SK-N-SH (cell line): ENCODE data around the gene SBF2. TPM values are rescaled to one million over a fixed set of nuclear protein-coding genes. Genes with fewer than 3 reads are reported as not detected.

ENCODE experiments used
- CTCF ChIA-PET: fragments of 300-600, 350-600 bp; formaldehyde crosslinking; extraction: SDS; loops from one replicate; lab custom pipeline; 2021; lab: Yijun Ruan, JAX
- POLR2A ChIA-PET: fragments of 350-600 bp; sonication (Branson Sonifier 250); formaldehyde crosslinking; extraction: SDS; loops from one replicate; lab custom pipeline; 2020; ENCODE audit warnings: antibody characterized with exemption, inconsistent platforms; lab: Yijun Ruan, JAX
- DNase-seq: peaks from one replicate; pipeline ENCODE4 v3.0.0; 2012
- H2AFZ ChIP-seq: fragments of 200-600 bp; sonication (generic); 2 replicates; pipeline ENCODE4 v1.8.1; 2016; ENCODE audit warnings: antibody characterized with exemption, mild to moderate bottlenecking, low read depth
- H3F3A ChIP-seq: fragments of 200-600 bp; sonication (generic); replicated peaks from 2 replicates; pipeline ENCODE3; 2016; ENCODE audit warnings: antibody characterized with exemption, mild to moderate bottlenecking; ENCODE audit not compliant: insufficient read depth
- H3K27ac ChIP-seq, 2 experiments: fragments of 200-500 bp in 1 of 2; fragments of 200-600 bp in 1 of 2; sonication (Bioruptor generic) in 1 of 2; sonication (generic), shearing (Covaris generic) in 1 of 2; 2 replicates each; pipeline versions ENCODE4 v1.5.1 to v1.6.1; 2014 to 2016; ENCODE audit warnings: low read depth in 2 of 2, inconsistent platforms in 1 of 2, low read length in 1 of 2, mild to moderate bottlenecking in 1 of 2, mixed read lengths in 1 of 2
- H3K27me3 ChIP-seq: fragments of 200-600 bp; sonication (generic), shearing (Covaris generic); 2 replicates; pipeline ENCODE4 v1.6.1; 2016; ENCODE audit warnings: mixed run types; ENCODE audit not compliant: insufficient read depth
- H3K36me3 ChIP-seq, 2 experiments: fragments of 200-500 bp in 1 of 2; fragments of 200-600 bp in 1 of 2; sonication (Bioruptor generic) in 1 of 2; sonication (generic) in 1 of 2; replicated peaks in 1 of 2; 2 replicates each; pipeline versions ENCODE3 to v1.5.1; 2014 to 2016; ENCODE audit warnings: low read length in 1 of 2, mild to moderate bottlenecking in 1 of 2; ENCODE audit not compliant: insufficient read depth in 2 of 2, control insufficient read depth in 1 of 2
- H3K4me1 ChIP-seq, 2 experiments: fragments of 200-500 bp in 1 of 2; fragments of 200-600 bp in 1 of 2; sonication (Bioruptor generic) in 1 of 2; sonication (generic), shearing (Covaris generic) in 1 of 2; 2 replicates each; pipeline versions ENCODE4 v1.5.1 to v1.6.1; 2014 to 2016; ENCODE audit warnings: low read depth in 1 of 2, low read length in 1 of 2, mixed run types in 1 of 2; ENCODE audit not compliant: insufficient read depth in 2 of 2, control insufficient read depth in 1 of 2
- H3K4me2 ChIP-seq: fragments of 200-600 bp; sonication (generic), shearing (Covaris generic); 2 replicates; pipeline ENCODE4 v1.6.1; 2017; ENCODE audit warnings: mixed run types
- H3K4me3 ChIP-seq, 2 experiments: fragments of 200-500 bp in 1 of 2; fragments of 200-600 bp in 1 of 2; sonication (Bioruptor generic) in 1 of 2; sonication (generic), shearing (Covaris generic) in 1 of 2; 2 replicates each; pipeline versions ENCODE4 v1.5.1 to v1.8.1; 2014 to 2016; ENCODE audit warnings: low read depth in 2 of 2, inconsistent platforms in 1 of 2, low read length in 1 of 2, mild to moderate bottlenecking in 1 of 2, mixed read lengths in 1 of 2, moderate library complexity in 1 of 2
- H3K79me2 ChIP-seq: fragments of 200-600 bp; sonication (generic); 2 replicates; pipeline ENCODE4 v1.8.1; 2017; ENCODE audit warnings: mild to moderate bottlenecking; ENCODE audit not compliant: insufficient read depth
- H3K9ac ChIP-seq: fragments of 200-600 bp; sonication (generic); 2 replicates; pipeline ENCODE4 v1.6.1; 2017; ENCODE audit warnings: mixed run types
- H3K9me2 ChIP-seq: fragments of 200-600 bp; sonication (generic); 2 replicates; pipeline ENCODE4 v1.6.1; 2017; ENCODE audit warnings: mixed run types
- H3K9me3 ChIP-seq: fragments of 200-600 bp; sonication (generic); 2 replicates; pipeline ENCODE4 v1.6.1; 2017; ENCODE audit warnings: mixed run types, mild to moderate bottlenecking, moderate library complexity
- H4K20me1 ChIP-seq: fragments of 200-600 bp; sonication (generic); 2 replicates; pipeline ENCODE4 v1.6.1; 2017; ENCODE audit warnings: mild to moderate bottlenecking, mixed run types; ENCODE audit not compliant: insufficient read depth
- ELF1 ChIP-seq: IDR thresholded peaks from 2 replicates; pipeline ENCODE4 v1.4.0; 2012
- EZH2phosphoT487 ChIP-seq: fragments of 200-600 bp; sonication (generic); IDR thresholded peaks from 2 replicates; pipeline ENCODE4 v1.6.1; 2017; ENCODE audit warnings: low read depth, mixed run types, mild to moderate bottlenecking, antibody characterized with exemption, moderate library complexity, borderline replicate concordance
- FOSL2 ChIP-seq: IDR thresholded peaks from 2 replicates; pipeline ENCODE4 v1.4.0; 2012; ENCODE audit warnings: low read depth, mild to moderate bottlenecking, moderate library complexity, borderline replicate concordance
- FOXM1 ChIP-seq: IDR thresholded peaks from 2 replicates; pipeline ENCODE4 v1.4.0; 2012; ENCODE audit warnings: low read depth, mild to moderate bottlenecking
- GABPA ChIP-seq: IDR thresholded peaks from 2 replicates; pipeline ENCODE4 v1.4.0; 2012; ENCODE audit warnings: low read depth, mild to moderate bottlenecking
- JUND ChIP-seq: IDR thresholded peaks from 2 replicates; pipeline ENCODE4 v1.4.0; 2012
- MXI1 ChIP-seq: IDR thresholded peaks from 2 replicates; pipeline ENCODE4 v1.6.1; 2012; ENCODE audit warnings: mild to moderate bottlenecking, low read depth, low read length, improper control_type of control experiment
- NFIC ChIP-seq: IDR thresholded peaks from 2 replicates; pipeline ENCODE4 v1.4.0; 2012; ENCODE audit warnings: borderline replicate concordance
- RCOR1 ChIP-seq: fragments of 150-350 bp; IDR thresholded peaks from 2 replicates; pipeline ENCODE4 v1.6.1; 2017; ENCODE audit warnings: antibody characterized with exemption, low read length
- RFX5 ChIP-seq: IDR thresholded peaks from 2 replicates; pipeline ENCODE4 v1.6.1; 2012; ENCODE audit warnings: mild to moderate bottlenecking, improper control_type of control experiment, low read length
- SIN3A ChIP-seq: IDR thresholded peaks from 2 replicates; pipeline ENCODE4 v1.6.1; 2012; ENCODE audit warnings: low read depth, mild to moderate bottlenecking, low read length, moderate library complexity, borderline replicate concordance
- TCF12 ChIP-seq: IDR thresholded peaks from 2 replicates; pipeline ENCODE4 v1.4.0; 2012
- YY1 ChIP-seq: IDR thresholded peaks from 2 replicates; pipeline ENCODE4 v1.4.0; 2012; ENCODE audit warnings: low read depth, mild to moderate bottlenecking
- WGBS: methylation state at CpG from one replicate; pipeline ENCODE4 v1.1.6; 2017; ENCODE audit warnings: low lambda C conversion rate; 5-methylcytosine and 5-hydroxymethylcytosine counted together
- polyA plus RNA-seq, 3 experiments: library from polyadenylated mRNA; depleted of rRNA; stranded (reverse); fragments of >200 nt; gene quantifications; 2 replicates each; pipeline ENCODE4 v1.2.3, GENCODE V29; 2012
- TF ChIP-seq, protein P1 (sequence below): fragments of 200-600 bp; sonication (generic); IDR thresholded peaks from 2 replicates; pipeline ENCODE4 v1.6.1; 2017; ENCODE audit warnings: antibody characterized with exemption, mild to moderate bottlenecking, moderate library complexity
- TF ChIP-seq, protein P2 (sequence below): IDR thresholded peaks from 2 replicates; pipeline ENCODE4 v1.4.0; 2012; ENCODE audit warnings: low read depth
- TF ChIP-seq, protein P3 (sequence below): IDR thresholded peaks from 2 replicates; pipeline ENCODE4 v1.4.0; 2012; ENCODE audit warnings: low read depth, borderline replicate concordance

Gene SBF2
- polyA plus RNA-seq, 1 of the 3 experiments (the other 2 are of a cell fraction) = 23.0 TPM

DNA sequence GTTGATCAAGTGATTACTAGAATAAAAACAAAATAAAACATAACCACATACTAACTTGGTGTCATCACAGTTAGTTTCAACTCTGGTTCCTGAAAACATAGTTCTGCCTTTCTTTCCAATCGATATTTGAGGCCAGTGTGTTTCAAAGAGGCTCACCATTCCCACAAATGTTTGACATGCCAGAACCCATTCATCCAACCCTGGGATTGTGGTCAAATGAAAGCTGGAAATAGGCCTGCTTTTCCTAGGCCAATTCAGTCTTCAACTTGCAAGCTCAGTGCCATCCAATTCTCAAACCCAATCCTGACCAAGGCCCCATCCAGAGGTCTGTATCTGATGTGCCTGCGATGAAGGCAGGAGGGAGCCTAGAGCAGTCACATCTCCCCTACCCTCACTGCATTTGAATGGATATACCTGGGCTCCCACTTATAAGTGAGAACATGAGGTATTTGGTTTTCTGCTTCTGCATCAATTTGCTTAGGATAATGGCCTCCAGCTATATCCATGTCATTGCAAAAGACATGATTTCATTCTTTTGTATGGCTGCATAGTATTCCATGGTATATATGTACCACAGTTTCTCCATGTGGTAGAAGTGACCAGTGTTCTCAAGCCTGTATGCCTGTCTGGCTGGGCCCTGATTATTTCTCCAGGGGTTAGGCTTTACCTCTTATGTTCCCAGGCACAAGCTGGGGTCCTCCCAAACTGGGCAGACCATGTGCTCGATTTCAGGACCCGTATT is 486.9 kb downstream of the SBF2 start (continued):
- TF ChIP-seq ELF1 = no peak
- TF ChIP-seq MXI1 = no peak
- no peak for TF ChIP-seq RCOR1
- no peak for TF ChIP-seq FOXM1
- TF ChIP-seq SIN3A = no peak
- TF ChIP-seq, protein P1, sequence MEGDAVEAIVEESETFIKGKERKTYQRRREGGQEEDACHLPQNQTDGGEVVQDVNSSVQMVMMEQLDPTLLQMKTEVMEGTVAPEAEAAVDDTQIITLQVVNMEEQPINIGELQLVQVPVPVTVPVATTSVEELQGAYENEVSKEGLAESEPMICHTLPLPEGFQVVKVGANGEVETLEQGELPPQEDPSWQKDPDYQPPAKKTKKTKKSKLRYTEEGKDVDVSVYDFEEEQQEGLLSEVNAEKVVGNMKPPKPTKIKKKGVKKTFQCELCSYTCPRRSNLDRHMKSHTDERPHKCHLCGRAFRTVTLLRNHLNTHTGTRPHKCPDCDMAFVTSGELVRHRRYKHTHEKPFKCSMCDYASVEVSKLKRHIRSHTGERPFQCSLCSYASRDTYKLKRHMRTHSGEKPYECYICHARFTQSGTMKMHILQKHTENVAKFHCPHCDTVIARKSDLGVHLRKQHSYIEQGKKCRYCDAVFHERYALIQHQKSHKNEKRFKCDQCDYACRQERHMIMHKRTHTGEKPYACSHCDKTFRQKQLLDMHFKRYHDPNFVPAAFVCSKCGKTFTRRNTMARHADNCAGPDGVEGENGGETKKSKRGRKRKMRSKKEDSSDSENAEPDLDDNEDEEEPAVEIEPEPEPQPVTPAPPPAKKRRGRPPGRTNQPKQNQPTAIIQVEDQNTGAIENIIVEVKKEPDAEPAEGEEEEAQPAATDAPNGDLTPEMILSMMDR = no peak
- no peak for TF ChIP-seq FOSL2

DNA sequence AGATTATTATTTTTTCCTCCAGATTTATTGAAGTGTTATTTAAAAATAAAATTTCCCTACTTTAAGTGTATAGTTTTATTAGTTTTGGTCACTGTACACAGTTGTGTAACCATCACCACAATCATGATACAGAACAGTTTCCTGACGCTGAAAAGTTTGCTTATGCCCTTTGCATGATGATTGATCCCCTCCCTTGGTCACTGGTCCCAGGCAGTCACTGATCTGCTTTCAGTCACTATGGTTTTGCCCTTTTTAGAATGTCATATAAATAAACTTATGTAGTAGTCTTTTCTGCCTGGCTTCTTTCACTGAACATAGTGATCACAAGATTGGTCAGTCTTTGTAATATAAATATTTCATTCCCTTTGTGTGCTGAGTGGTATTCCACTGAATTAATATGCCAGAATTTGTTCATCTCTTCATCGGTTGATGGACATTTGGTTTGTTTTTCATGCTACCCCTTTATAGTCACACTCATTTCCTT is 489.6 kb downstream of the SBF2 start:
- Histone ChIP-seq H3K27ac (0 out of 4 replicates have a peak overlapping the region, but pooled peaks of 1 of the 2 experiments have one; percentile 21), H3K9ac (no peak overlapping the region), H4K20me1 (no peaks in the 10 kb centered on the region), H3K79me2 (no peaks in the 10 kb centered on the region), H3K9me2 (no peaks in the 10 kb centered on the region), H2AFZ (no peak overlapping the region), H3K4me1 (peaks cover 9 to 31% of the 10 kb centered on the region in 2 experiments), H3K36me3 (peaks cover 11 to 15% of the 10 kb centered on the region in 2 experiments), H3K27me3 (no peaks in the 10 kb centered on the region), H3F3A (peaks cover 17% of the 10 kb centered on the region), H3K4me3 (no peak overlapping the region), H3K9me3 (no peaks in the 10 kb centered on the region), H3K4me2 (no peak overlapping the region)
- CTCF ChIA-PET = interaction anchor here (1.6 kb wide), 1 partner anchor 502 kb away, joined by 4 read pairs; no protein-coding TSS in a partner anchor
- TF ChIP-seq YY1 (no peak), GABPA (no peak), RFX5 (no peak)
- 96% methylated on average over 2 of the region's 2 CpGs for WGBS
- no peak for DNase-seq
- POLR2A ChIA-PET = no interaction called here

DNA sequence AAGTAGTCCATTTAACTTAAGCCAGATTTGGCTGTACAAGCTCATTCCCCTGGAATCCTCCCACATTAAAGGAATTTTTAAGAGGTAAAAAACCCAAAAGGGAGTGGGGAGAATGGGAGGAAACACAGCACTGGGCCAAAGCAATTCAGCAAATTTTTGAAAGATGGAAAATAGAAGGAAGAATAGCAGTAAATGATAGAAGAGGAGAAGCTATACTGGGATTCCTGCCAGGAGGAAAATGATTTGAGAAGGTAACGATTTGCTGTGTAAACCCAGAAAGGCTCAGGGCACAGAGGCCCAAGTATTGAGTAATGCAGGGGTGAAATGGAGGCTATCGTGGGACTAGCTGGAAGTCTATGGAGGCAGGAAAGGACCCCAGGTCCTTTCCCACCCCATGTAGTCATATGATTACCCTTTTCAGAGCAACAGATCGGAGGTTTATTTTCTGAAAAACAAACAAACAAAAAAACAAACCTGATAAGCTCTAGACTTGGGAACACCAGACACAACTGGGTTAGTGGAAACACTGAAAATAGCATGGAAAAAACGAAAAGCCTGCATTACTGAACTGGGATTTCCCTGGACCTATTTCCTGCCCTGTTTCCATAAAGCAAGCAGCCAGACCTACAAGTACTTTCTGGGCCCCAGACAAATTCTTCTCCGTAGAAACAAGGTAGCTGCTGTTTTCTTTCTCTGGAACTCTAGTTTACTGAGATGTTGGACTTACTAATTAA is 490.2 kb downstream of the SBF2 start:
- Histone ChIP-seq H3K4me3 (no peak overlapping the region), H2AFZ (no peak overlapping the region), H3F3A (peaks cover 17% of the 10 kb centered on the region), H3K36me3 (peaks cover 11 to 15% of the 10 kb centered on the region in 2 experiments), H3K27ac (peak overlapping the region; percentile 21 to 85; a peak in 3 of 4 replicates), H3K9me2 (no peaks in the 10 kb centered on the region), H3K4me1 (peaks cover 9 to 31% of the 10 kb centered on the region in 2 experiments), H3K9ac (no peak overlapping the region), H3K9me3 (no peaks in the 10 kb centered on the region), H3K79me2 (no peaks in the 10 kb centered on the region), H3K4me2 (no peak overlapping the region), H3K27me3 (no peaks in the 10 kb centered on the region), H4K20me1 (no peaks in the 10 kb centered on the region)
- DNase-seq = no peak
- CTCF ChIA-PET = interaction anchor here (0.7 to 1.6 kb wide), 2 partner anchors 12 to 503 kb away, joined by 3 to 4 read pairs; no protein-coding TSS in a partner anchor
- POLR2A ChIA-PET = no interaction called here
- 78% methylated on average over 5 of the region's 5 CpGs for WGBS
- TF ChIP-seq NFIC = no peak
- no peak for TF ChIP-seq RFX5
- TF ChIP-seq RCOR1 = no peak
- no peak for TF ChIP-seq EZH2phosphoT487
- TF ChIP-seq JUND = no peak
- TF ChIP-seq, protein P2, sequence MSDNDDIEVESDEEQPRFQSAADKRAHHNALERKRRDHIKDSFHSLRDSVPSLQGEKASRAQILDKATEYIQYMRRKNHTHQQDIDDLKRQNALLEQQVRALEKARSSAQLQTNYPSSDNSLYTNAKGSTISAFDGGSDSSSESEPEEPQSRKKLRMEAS = no peak
- no peak for TF ChIP-seq GABPA
- no peak for TF ChIP-seq ELF1
- TF ChIP-seq FOSL2 = no peak
- TF ChIP-seq, protein P1 = no peak
- TF ChIP-seq YY1 = no peak
- TF ChIP-seq, protein P3, sequence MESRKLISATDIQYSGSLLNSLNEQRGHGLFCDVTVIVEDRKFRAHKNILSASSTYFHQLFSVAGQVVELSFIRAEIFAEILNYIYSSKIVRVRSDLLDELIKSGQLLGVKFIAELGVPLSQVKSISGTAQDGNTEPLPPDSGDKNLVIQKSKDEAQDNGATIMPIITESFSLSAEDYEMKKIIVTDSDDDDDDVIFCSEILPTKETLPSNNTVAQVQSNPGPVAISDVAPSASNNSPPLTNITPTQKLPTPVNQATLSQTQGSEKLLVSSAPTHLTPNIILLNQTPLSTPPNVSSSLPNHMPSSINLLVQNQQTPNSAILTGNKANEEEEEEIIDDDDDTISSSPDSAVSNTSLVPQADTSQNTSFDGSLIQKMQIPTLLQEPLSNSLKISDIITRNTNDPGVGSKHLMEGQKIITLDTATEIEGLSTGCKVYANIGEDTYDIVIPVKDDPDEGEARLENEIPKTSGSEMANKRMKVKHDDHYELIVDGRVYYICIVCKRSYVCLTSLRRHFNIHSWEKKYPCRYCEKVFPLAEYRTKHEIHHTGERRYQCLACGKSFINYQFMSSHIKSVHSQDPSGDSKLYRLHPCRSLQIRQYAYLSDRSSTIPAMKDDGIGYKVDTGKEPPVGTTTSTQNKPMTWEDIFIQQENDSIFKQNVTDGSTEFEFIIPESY = no peak
- no peak for TF ChIP-seq TCF12
